IMR-90 (cell line): ENCODE results near the gene RNGTT.

Experiments used
- CEBPB ChIP-seq: IDR thresholded peaks from 2 replicates; pipeline ENCODE4 v1.6.1; 2012; ENCODE audit warnings: low read depth, low read length, improper control_type of control experiment
- CHD1 ChIP-seq: IDR thresholded peaks from 2 replicates; pipeline ENCODE4 v1.6.1; 2012; ENCODE audit warnings: low read depth, low read length, improper control_type of control experiment
- FOS ChIP-seq: fragments of 150-350 bp; IDR thresholded peaks from 2 replicates; pipeline ENCODE4 v1.6.1; 2016; ENCODE audit warnings: low read depth, low read length
- MAFK ChIP-seq: IDR thresholded peaks from 2 replicates; pipeline ENCODE4 v1.6.1; 2012; ENCODE audit warnings: low read depth, low read length, improper control_type of control experiment
- MAZ ChIP-seq: IDR thresholded peaks from 2 replicates; pipeline ENCODE4 v1.6.1; 2012; ENCODE audit warnings: low read depth, mild to moderate bottlenecking, low read length, improper control_type of control experiment, moderate library complexity, borderline replicate concordance
- MXI1 ChIP-seq: IDR thresholded peaks from 2 replicates; pipeline ENCODE4 v1.6.1; 2012; ENCODE audit warnings: low read depth, mild to moderate bottlenecking, low read length, moderate library complexity, borderline replicate concordance
- NFE2L2 ChIP-seq: fragments of 150-350 bp; IDR thresholded peaks from 2 replicates; pipeline ENCODE4 v1.6.1; 2016; ENCODE audit warnings: low read depth, mild to moderate bottlenecking, low read length
- POLR2A ChIP-seq: IDR thresholded peaks from 2 replicates; pipeline ENCODE4 v1.6.1; 2012; ENCODE audit warnings: mild to moderate bottlenecking, low read depth, low read length
- RAD21 ChIP-seq: IDR thresholded peaks from 2 replicates; pipeline ENCODE4 v1.6.1; 2012; ENCODE audit warnings: low read length, improper control_type of control experiment
- RCOR1 ChIP-seq: IDR thresholded peaks from 2 replicates; pipeline ENCODE4 v1.6.1; 2012; ENCODE audit warnings: mild to moderate bottlenecking, low read length, improper control_type of control experiment; ENCODE audit not compliant: insufficient replicate concordance
- RFX5 ChIP-seq: IDR thresholded peaks from 2 replicates; pipeline ENCODE4 v1.8.0; 2012; ENCODE audit warnings: low read depth, mild to moderate bottlenecking, low read length, moderate library complexity
- SMC3 ChIP-seq: fragments of 150-350 bp; IDR thresholded peaks from 2 replicates; pipeline ENCODE4 v1.6.1; 2016; ENCODE audit warnings: low read depth, mild to moderate bottlenecking, antibody characterized with exemption, low read length, moderate library complexity
- TF ChIP-seq, protein P1 (sequence below): conservative IDR thresholded peaks from 2 replicates; pipeline ENCODE4 v1.5.1; 2012; ENCODE audit warnings: mild to moderate bottlenecking, low read depth, low read length, improper control_type of control experiment
- TF ChIP-seq, protein P2 (sequence below): fragments of 150-350 bp; IDR thresholded peaks from 2 replicates; pipeline ENCODE4 v1.6.1; 2017; ENCODE audit warnings: mild to moderate bottlenecking, antibody characterized with exemption, low read length, low read depth

- TF ChIP-seq MXI1 (no peak), POLR2A (no peak), RFX5 (no peak), RAD21 (no peak), RCOR1 (no peak), CEBPB (no peak), MAFK (no peak), SMC3 (no peak), NFE2L2 (no peak), MAZ (no peak), FOS (no peak), CHD1 (no peak)
- TF ChIP-seq, protein P1, sequence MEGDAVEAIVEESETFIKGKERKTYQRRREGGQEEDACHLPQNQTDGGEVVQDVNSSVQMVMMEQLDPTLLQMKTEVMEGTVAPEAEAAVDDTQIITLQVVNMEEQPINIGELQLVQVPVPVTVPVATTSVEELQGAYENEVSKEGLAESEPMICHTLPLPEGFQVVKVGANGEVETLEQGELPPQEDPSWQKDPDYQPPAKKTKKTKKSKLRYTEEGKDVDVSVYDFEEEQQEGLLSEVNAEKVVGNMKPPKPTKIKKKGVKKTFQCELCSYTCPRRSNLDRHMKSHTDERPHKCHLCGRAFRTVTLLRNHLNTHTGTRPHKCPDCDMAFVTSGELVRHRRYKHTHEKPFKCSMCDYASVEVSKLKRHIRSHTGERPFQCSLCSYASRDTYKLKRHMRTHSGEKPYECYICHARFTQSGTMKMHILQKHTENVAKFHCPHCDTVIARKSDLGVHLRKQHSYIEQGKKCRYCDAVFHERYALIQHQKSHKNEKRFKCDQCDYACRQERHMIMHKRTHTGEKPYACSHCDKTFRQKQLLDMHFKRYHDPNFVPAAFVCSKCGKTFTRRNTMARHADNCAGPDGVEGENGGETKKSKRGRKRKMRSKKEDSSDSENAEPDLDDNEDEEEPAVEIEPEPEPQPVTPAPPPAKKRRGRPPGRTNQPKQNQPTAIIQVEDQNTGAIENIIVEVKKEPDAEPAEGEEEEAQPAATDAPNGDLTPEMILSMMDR, result no peak
- TF ChIP-seq, protein P2, sequence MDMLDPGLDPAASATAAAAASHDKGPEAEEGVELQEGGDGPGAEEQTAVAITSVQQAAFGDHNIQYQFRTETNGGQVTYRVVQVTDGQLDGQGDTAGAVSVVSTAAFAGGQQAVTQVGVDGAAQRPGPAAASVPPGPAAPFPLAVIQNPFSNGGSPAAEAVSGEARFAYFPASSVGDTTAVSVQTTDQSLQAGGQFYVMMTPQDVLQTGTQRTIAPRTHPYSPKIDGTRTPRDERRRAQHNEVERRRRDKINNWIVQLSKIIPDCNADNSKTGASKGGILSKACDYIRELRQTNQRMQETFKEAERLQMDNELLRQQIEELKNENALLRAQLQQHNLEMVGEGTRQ, result no peak
Observed at GRCh38 chr6:89008815-89009374, 45.5 kb upstream of the RNGTT start.
